Ectodermal cell (in vitro differentiated cells): ENCODE data around the gene TUSC7.

Source experiments
- H3K27ac ChIP-seq: 2 replicates; pipeline ENCODE4 v1.7.0; 2013; ENCODE audit warnings: mild to moderate bottlenecking, low read depth, low read length; ENCODE audit not compliant: insufficient read depth, poor library complexity, severe bottlenecking
- H3K27me3 ChIP-seq: 2 replicates; pipeline ENCODE4 v1.7.0; 2013; ENCODE audit warnings: mild to moderate bottlenecking, low read length; ENCODE audit not compliant: insufficient read depth, control insufficient read depth, poor library complexity, severe bottlenecking
- H3K36me3 ChIP-seq: one replicate; pipeline ENCODE4 v1.7.0; 2013; ENCODE audit warnings: low read length; ENCODE audit not compliant: control insufficient read depth, insufficient read depth
- H3K4me1 ChIP-seq: one replicate; pipeline ENCODE4 v1.7.0; 2013; ENCODE audit warnings: low read length; ENCODE audit not compliant: control insufficient read depth, insufficient read depth
- H3K4me3 ChIP-seq: 2 replicates; pipeline ENCODE4 v1.7.0; 2013; ENCODE audit warnings: low read depth, low read length, control low read depth; ENCODE audit not compliant: insufficient read depth
- H3K9me3 ChIP-seq: 2 replicates; pipeline ENCODE4 v1.7.0; 2013; ENCODE audit warnings: mild to moderate bottlenecking, low read length, moderate library complexity; ENCODE audit not compliant: control insufficient read depth
- WGBS, 2 experiments: methylation state at CpG; one replicate each; pipeline ENCODE4 v1.1.7; 2013; ENCODE audit warnings: missing lambda C conversion rate in 2 of 2; 5-methylcytosine and 5-hydroxymethylcytosine counted together

The TUSC7 gene

GRCh38 chr3:116702334-116702733, 7.2 kb upstream of the TUSC7 start:
- WGBS, 2 experiments: 90 to 91% methylated on average over 3 to 4 of the region's 4 CpGs
- no peaks in the 10 kb centered on the region for H3K4me1 ChIP-seq
- no peak overlapping the region for H3K4me3 ChIP-seq
- no peak overlapping the region for H3K27ac ChIP-seq
- no peaks in the 10 kb centered on the region for H3K36me3 ChIP-seq
- H3K27me3 ChIP-seq: no peaks in the 10 kb centered on the region
- no peaks in the 10 kb centered on the region for H3K9me3 ChIP-seq

GRCh38 chr3:116707531-116707930, 2.0 kb upstream of the TUSC7 start:
- no peak overlapping the region for H3K27ac ChIP-seq
- no peaks in the 10 kb centered on the region for H3K9me3 ChIP-seq
- no peaks in the 10 kb centered on the region for H3K27me3 ChIP-seq
- WGBS, 2 experiments: 96 to 100% methylated on average over 1 of the region's 3 CpGs
- H3K4me3 ChIP-seq: no peak overlapping the region
- H3K4me1 ChIP-seq: no peaks in the 10 kb centered on the region
- H3K36me3 ChIP-seq: no peaks in the 10 kb centered on the region

- Histone ChIP-seq H3K4me3 (no peak overlapping the region), H3K9me3 (no peaks in the 10 kb centered on the region), H3K27me3 (no peaks in the 10 kb centered on the region), H3K36me3 (no peaks in the 10 kb centered on the region), H3K4me1 (peaks cover 8% of the 10 kb centered on the region), H3K27ac (no peak overlapping the region)
- 71 to 74% methylated on average over 4 of the region's 4 CpGs for WGBS, 2 experiments
Observed at GRCh38 chr3:116716490-116716889, 6.9 kb downstream of the TUSC7 start.

- no peaks in the 10 kb centered on the region for H3K27me3 ChIP-seq
- H3K4me1 ChIP-seq: peaks cover 8% of the 10 kb centered on the region
- no peak overlapping the region for H3K27ac ChIP-seq
- H3K9me3 ChIP-seq: no peaks in the 10 kb centered on the region
- 96 to 100% methylated on average over 1 of the region's 1 CpG for WGBS, 2 experiments
- H3K4me3 ChIP-seq: no peak overlapping the region
- no peaks in the 10 kb centered on the region for H3K36me3 ChIP-seq
Observed at GRCh38 chr3:116717566-116717965, 8.0 kb downstream of the TUSC7 start.

- Histone ChIP-seq H3K27ac (no peak overlapping the region), H3K4me1 (no peaks in the 10 kb centered on the region), H3K27me3 (no peaks in the 10 kb centered on the region), H3K36me3 (no peaks in the 10 kb centered on the region), H3K9me3 (no peaks in the 10 kb centered on the region), H3K4me3 (no peak overlapping the region)
- 92 to 96% methylated on average over 1 of the region's 2 CpGs for WGBS, 2 experiments
Observed at GRCh38 chr3:116728454-116728853, 18.9 kb downstream of the TUSC7 start.

GRCh38 chr3:116734243-116734642, 24.7 kb downstream of the TUSC7 start:
- Histone ChIP-seq H3K4me1 (no peaks in the 10 kb centered on the region), H3K9me3 (no peaks in the 10 kb centered on the region), H3K36me3 (no peaks in the 10 kb centered on the region), H3K27me3 (no peaks in the 10 kb centered on the region), H3K4me3 (no peak overlapping the region), H3K27ac (no peak overlapping the region)
- 92 to 100% methylated on average over 2 of the region's 2 CpGs for WGBS, 2 experiments

GRCh38 chr3:116739678-116740077, 30.1 kb downstream of the TUSC7 start:
- Histone ChIP-seq H3K27me3 (no peaks in the 10 kb centered on the region), H3K9me3 (no peaks in the 10 kb centered on the region), H3K4me3 (no peak overlapping the region), H3K27ac (no peak overlapping the region), H3K36me3 (no peaks in the 10 kb centered on the region), H3K4me1 (no peaks in the 10 kb centered on the region)
- 88% methylated on average over 1 of the region's 2 CpGs; no CpG with 5 or more reads in 1 of the 2 experiments for WGBS, 2 experiments

GRCh38 chr3:116740293-116740692, 30.7 kb downstream of the TUSC7 start:
- Histone ChIP-seq H3K4me3 (no peak overlapping the region), H3K9me3 (no peaks in the 10 kb centered on the region), H3K4me1 (no peaks in the 10 kb centered on the region), H3K36me3 (no peaks in the 10 kb centered on the region), H3K27ac (no peak overlapping the region), H3K27me3 (no peaks in the 10 kb centered on the region)
- WGBS, 2 experiments: 93% methylated on average over 1 of the region's 2 CpGs; no CpG with 5 or more reads in 1 of the 2 experiments

GRCh38 chr3:116741467-116741866, 31.9 kb downstream of the TUSC7 start:
- H3K27me3 ChIP-seq: no peaks in the 10 kb centered on the region
- H3K4me3 ChIP-seq: no peak overlapping the region
- no peaks in the 10 kb centered on the region for H3K36me3 ChIP-seq
- H3K27ac ChIP-seq: no peak overlapping the region
- no peaks in the 10 kb centered on the region for H3K4me1 ChIP-seq
- 52 to 65% methylated on average over 1 of the region's 1 CpG for WGBS, 2 experiments
- no peaks in the 10 kb centered on the region for H3K9me3 ChIP-seq

- Histone ChIP-seq H3K4me3 (no peak overlapping the region), H3K36me3 (no peaks in the 10 kb centered on the region), H3K27me3 (no peaks in the 10 kb centered on the region), H3K4me1 (no peaks in the 10 kb centered on the region), H3K27ac (no peak overlapping the region), H3K9me3 (no peaks in the 10 kb centered on the region)
Observed at GRCh38 chr3:116743062-116743461, 33.5 kb downstream of the TUSC7 start.

- 51 to 53% methylated on average over 3 of the region's 3 CpGs for WGBS, 2 experiments
- Histone ChIP-seq H3K27me3 (no peaks in the 10 kb centered on the region), H3K9me3 (no peaks in the 10 kb centered on the region), H3K4me3 (no peak overlapping the region), H3K27ac (no peak overlapping the region), H3K4me1 (no peaks in the 10 kb centered on the region), H3K36me3 (no peaks in the 10 kb centered on the region)
Observed at GRCh38 chr3:116749388-116749787, 39.8 kb downstream of the TUSC7 start.
